ENCODE measurements around the gene TBXAS1.

The TBXAS1 gene

GRCh38 chr7:139852482-139852845 lies 23.4 kb downstream of the TBXAS1 start:
- no peak for DNase-seq (ENCODE audit: extremely low spot score, insufficient read length, low read depth)
- no peak for FAIRE-seq

GRCh38 chr7:139853506-139854123 lies 24.6 kb downstream of the TBXAS1 start:
- DNase-seq (ENCODE audit: extremely low spot score, insufficient read length, low read depth) (no peak), FAIRE-seq (no peak)

DNA sequence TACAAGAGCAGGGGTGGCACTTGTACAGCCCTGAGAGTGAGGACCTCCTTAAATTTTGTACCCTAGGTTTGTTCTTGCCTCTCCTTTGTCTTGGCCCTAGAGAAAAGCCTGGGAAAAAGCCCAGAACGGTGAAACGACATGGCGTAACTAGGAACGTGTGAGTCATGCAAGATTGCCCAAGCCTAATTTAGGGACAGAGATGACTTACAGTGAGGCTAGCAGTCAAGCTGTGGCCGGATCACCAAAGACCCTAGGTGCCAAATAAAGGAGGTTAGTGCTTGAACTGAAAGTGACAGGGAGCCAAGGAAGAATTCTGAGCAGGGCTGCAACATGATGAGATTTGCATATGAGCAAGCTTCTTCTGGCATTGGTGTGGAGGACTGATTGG lies 25.1 kb downstream of the TBXAS1 start:
- no peak for FAIRE-seq
- DNase-seq (ENCODE audit: extremely low spot score, insufficient read length, low read depth), result no peak

- FAIRE-seq, result no peak
These were observed 25.9 kb downstream of the TBXAS1 start for GRCh38 chr7:139854803-139855497.

GRCh38 chr7:139855498-139856270 lies 26.6 kb downstream of the TBXAS1 start:
- DNase-seq (ENCODE audit: extremely low spot score, insufficient read length, low read depth) (no peak), FAIRE-seq (peak; percentile 87)

More at GRCh38 chr7:139854803-139855497, 25.9 kb downstream of the TBXAS1 start:
- no peak for DNase-seq (ENCODE audit: extremely low spot score, insufficient read length, low read depth)

- DNase-seq (ENCODE audit: extremely low spot score, insufficient read length, low read depth) (no peak), FAIRE-seq (no peak)
These were observed 28.7 kb downstream of the TBXAS1 start for GRCh38 chr7:139857791-139858190.

- FAIRE-seq, result no peak
- no peak for DNase-seq (ENCODE audit: extremely low spot score, insufficient read length, low read depth)
These were observed 31.2 kb downstream of the TBXAS1 start for GRCh38 chr7:139860090-139860775.

DNA sequence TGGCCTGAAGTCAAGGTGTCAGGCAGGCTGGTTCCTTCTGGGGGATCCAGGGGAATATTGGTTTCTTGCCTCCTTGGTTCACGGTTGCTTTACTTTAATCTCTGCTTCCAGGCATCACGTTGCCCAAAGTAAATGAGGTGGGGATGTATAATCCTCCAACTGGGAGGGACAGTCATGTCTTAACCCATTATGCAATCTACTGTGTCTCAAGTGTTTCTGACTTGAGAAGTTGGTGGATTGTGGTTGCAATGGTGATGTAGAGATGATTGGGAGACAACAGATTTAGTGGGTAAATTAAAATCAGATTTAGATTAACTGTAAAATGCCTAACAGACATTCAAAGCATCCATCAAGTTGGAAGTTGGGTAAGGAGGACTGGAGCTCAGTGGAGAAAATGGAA lies 32.7 kb downstream of the TBXAS1 start:
- DNase-seq (ENCODE audit: extremely low spot score, insufficient read length, low read depth), result no peak
- FAIRE-seq, result no peak

DNA sequence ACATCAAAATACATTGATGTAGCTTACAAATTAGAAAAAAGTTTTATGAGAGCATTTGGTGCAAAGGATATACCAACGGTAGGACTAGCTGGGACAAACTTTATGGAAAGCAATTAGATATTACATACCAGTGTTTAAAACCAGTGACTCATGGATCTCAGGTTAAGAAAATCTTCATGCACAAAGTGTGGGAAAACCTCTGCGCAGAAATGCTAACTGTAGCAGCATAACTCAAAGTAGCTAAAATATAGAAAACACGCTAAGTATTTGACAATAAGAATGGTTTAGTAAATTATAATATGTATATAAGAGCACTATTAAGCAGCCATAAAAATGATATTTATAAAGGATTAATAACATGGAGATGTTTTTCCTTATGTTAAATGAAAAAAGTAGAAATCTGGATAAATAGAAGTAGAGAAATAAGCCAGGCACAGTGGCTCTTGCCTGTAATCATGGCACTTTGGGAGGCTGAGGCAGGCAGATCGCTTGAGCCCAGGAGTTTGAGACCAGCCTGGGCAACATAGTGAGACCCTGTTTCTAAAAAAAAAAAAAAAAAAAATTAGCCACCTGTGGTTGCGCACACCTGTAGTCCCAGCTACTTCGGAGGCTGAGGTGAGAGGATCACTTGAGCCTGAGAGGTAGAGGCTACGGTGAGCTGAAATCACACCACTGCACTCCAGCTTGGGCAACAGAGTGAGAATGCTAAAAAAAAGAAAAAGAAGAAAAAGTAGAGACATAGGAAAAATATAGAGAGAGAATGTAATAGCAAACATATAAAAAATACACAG lies 37.2 kb downstream of the TBXAS1 start:
- FAIRE-seq, result no peak
- no peak for DNase-seq (ENCODE audit: extremely low spot score, insufficient read length, low read depth)

DNA sequence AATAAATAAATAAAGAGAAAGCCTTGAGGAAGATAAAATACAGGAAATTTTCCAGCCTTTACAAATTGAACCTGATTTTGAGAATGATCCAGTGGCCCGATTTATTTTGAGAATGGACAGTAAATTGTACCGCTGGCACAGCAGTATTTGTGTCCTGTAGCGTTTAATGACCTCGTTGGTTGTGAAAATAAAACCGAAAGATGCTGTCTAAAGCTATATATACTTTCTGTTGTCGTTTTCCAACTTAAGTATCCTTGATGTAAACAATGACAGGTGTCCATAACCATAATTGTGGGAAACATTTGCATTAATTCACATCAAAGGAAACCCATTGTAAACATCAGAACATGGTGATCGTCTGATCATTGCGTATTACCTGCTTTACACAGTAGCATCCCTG lies 38.8 kb downstream of the TBXAS1 start:
- no peak for FAIRE-seq

GRCh38 chr7:139869886-139870285 lies 40.8 kb downstream of the TBXAS1 start:
- FAIRE-seq, result no peak

More for the DNA sequence above, 38.8 kb downstream of the TBXAS1 start:
- DNase-seq (ENCODE audit: extremely low spot score, insufficient read length, low read depth), result no peak

GRCh38 chr7:139870380-139870779 lies 41.3 kb downstream of the TBXAS1 start:
- no peak for DNase-seq (ENCODE audit: extremely low spot score, insufficient read length, low read depth)
- FAIRE-seq, result no peak

More at GRCh38 chr7:139869886-139870285, 40.8 kb downstream of the TBXAS1 start:
- DNase-seq (ENCODE audit: extremely low spot score, insufficient read length, low read depth), result no peak

DNA sequence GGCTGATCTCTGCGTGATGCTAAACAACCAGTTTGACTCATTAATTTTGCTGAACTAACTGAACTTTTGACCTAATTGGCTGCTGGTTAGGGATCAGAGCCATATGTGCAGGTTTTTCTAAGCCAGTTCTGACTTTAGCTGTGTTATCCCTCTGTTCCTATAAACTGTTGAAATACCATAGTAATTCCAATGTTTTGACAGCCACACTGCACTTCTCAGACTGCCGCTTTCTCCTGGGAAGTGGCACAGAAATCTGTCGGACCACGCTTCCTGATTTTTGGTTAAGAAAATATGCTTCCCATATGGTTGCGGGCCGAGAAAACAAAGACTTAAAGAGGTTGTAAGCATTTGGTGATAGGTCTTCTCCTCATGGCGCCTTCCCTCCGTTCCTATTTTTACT lies 42.3 kb downstream of the TBXAS1 start:
- FAIRE-seq (no peak), DNase-seq (ENCODE audit: extremely low spot score, insufficient read length, low read depth) (no peak)

- FAIRE-seq (no peak), DNase-seq (ENCODE audit: extremely low spot score, insufficient read length, low read depth) (no peak)
These were observed 42.8 kb downstream of the TBXAS1 start for GRCh38 chr7:139871820-139872219.

DNA sequence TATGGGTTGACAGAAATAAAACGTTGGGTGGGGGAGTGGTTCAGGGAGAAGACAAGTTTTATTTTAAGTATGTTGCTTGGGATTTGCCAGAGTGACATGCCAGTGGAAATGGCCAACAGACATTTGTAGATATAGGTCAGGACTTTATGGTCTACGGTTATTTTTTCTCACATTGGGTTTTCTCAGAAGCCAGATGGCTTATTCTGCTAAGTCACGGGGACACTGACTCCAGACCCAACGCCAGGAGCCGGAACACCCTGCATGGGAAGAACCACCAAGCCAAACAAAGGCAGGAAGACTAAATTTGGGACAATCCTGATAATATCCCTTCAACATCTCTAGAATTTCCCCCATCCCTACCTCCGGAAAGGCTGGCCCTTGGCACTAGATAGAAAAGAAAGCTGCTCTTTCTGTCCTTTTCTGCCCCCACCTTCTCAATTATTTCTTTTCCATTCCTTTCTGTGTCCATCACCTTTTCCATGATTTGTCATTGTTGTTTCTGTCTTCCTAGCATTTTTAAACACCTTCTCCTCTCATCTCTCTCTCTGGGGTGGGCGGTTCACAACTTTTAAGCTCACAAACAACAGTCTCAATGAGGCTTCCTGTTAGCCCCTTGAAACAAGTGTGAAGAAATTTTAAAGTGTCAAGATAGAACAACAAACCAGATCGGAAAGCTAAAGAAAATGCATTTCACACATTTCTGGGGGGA lies 44.7 kb downstream of the TBXAS1 start:
- no peak for DNase-seq (ENCODE audit: extremely low spot score, insufficient read length, low read depth)
- FAIRE-seq, result no peak

GRCh38 chr7:139874302-139874629 lies 45.2 kb downstream of the TBXAS1 start:
- FAIRE-seq (no peak), DNase-seq (ENCODE audit: extremely low spot score, insufficient read length, low read depth) (no peak)

DNA sequence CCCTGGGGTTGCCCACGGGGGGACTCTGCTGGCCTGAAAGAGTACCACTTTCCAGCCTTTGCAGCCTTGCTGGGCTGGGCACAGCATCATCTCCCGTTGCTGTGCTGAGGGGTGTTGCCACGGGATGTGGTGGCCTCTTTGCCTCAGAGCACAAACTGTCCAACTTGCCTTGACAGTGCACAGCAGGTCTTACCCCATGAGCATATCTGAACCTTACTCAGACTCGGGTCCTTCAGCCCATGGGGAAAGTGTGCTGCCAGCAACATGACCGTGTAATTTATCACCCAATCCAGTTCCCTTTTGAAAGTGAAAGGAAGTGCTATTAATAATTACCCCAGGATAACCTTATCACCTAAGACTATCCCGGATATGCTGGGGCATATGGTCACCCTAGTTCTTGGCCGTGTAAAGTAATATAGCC lies 46.8 kb downstream of the TBXAS1 start:
- peak; percentile 76 for FAIRE-seq

GRCh38 chr7:139876622-139877283 lies 47.7 kb downstream of the TBXAS1 start:
- FAIRE-seq (no peak), DNase-seq (ENCODE audit: extremely low spot score, insufficient read length, low read depth) (no peak)

More for the DNA sequence above, 46.8 kb downstream of the TBXAS1 start:
- DNase-seq (ENCODE audit: extremely low spot score, insufficient read length, low read depth), result peak; percentile 2

DNA sequence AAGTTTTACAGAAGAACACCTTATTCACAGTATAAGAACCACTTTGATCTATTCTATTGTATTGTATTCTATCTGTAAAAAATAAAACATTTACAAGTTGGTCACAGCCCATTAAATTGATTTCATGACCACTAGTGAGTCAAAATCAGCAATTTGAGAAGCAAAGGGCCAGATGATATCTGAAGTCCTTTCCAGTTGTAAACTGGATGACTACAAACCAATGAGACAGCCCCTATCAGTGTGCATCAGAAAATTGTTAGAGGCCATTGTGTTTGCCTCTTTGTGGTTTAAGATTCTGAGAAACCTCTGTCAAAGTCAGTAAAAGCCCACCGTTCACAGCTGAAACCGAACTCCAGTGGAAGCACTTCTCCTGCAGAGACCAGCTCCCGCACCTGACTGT lies 54.8 kb downstream of the TBXAS1 start:
- FAIRE-seq (no peak), DNase-seq (ENCODE audit: extremely low spot score, insufficient read length, low read depth) (no peak)
